MG63 (cell line): ENCODE results near the gene PPTC7. TPM values are rescaled to one million over a fixed set of nuclear protein-coding genes. Genes with fewer than 3 reads are reported as not detected.
"Not testable (repeated sequence)": the region's sequence is repeated elsewhere in the genome, so short reads cannot be mapped to it uniquely, and the experiment has no call there.

ENCODE experiments used
- DNase-seq: peaks from one replicate; pipeline ENCODE4 v3.0.0-alpha.2; 2020
- H3K27me3 ChIP-seq: fragments of 250-450 bp; sonication (Bioruptor Pico); 2 replicates; pipeline ENCODE4 v1.5.1; 2020; ENCODE audit warnings: mild to moderate bottlenecking, moderate library complexity
- H3K36me3 ChIP-seq: fragments of 250-450 bp; sonication (Bioruptor Pico); 2 replicates; pipeline ENCODE4 v1.5.1; 2020; ENCODE audit warnings: mild to moderate bottlenecking, moderate library complexity
- H3K4me3 ChIP-seq: fragments of 250-450 bp; sonication (Bioruptor Pico); 2 replicates; pipeline ENCODE4 v1.5.1; 2020; ENCODE audit warnings: mild to moderate bottlenecking, moderate library complexity
- H3K9me3 ChIP-seq: fragments of 250-450 bp; sonication (Bioruptor Pico); 2 replicates; pipeline ENCODE4 v1.5.1; 2020; ENCODE audit warnings: mild to moderate bottlenecking, moderate library complexity
- total RNA-seq: library from RNA; depleted of rRNA; stranded (reverse); fragments of >200 nt; shearing (Covaris generic); gene quantifications from 2 replicates; pipeline ENCODE4 v1.2.3, GENCODE V29; 2014; ENCODE audit warnings: low replicate concordance; rRNA removed

The PPTC7 gene, protein sequence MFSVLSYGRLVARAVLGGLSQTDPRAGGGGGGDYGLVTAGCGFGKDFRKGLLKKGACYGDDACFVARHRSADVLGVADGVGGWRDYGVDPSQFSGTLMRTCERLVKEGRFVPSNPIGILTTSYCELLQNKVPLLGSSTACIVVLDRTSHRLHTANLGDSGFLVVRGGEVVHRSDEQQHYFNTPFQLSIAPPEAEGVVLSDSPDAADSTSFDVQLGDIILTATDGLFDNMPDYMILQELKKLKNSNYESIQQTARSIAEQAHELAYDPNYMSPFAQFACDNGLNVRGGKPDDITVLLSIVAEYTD
- 4.4 and 11.0 TPM in 2 replicates for total RNA-seq

DNA sequence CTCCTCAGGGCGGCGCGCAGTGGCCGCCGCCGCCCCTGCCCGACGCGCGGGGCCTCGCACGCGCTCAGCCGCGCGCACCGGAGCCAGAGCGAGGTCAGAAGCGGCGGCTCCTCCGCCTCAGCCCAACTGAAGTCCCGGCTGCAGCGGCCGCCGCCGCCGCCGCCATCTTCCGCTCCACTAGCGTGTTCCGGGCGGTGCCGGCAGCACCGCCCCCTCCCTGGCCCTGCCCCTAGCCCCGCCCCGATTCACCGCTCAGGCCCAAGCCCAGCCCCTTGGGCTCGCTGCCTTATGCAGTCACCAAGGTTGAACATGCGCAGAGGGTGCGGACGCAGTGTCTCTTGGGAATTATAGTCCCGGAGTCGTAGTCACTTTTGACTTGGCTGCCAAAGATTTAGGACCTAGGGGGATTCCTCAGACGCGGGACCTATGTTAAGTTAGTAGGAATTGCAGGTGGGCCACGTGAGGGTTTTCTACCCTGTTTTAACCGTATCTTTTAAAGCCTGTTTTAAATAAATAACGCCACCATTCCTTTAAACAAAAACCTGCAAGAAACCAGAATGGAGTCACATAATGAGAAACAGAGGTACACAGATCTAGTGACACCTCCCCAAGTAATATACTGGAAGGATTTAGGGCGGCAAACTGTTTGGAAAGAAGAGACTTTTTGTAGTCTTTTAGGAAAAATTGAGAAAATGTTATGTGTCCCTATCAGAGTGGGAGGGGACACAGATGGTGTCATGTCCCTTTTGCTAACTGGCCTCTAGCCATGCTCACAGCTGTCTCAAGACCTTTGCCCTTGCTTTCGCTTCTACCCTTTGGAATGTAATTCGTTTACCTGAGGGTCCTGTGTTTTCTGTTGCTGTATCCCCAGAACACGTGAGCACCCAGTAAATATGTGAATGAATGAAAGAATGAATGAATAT is at the start of gene PPTC7:
Gene PPTC7, minus strand, starts transcription at position 182 of the 923 bp plus-strand sequence. CDS start 287 bp downstream, outside the sequence.
- no peaks in the 10 kb centered on the region for H3K27me3 ChIP-seq
- DNase-seq, result peak; percentile 93
- peak within 1 kb of the TSS; percentile 91 for H3K4me3 ChIP-seq
- H3K36me3 ChIP-seq, result no peaks in the 10 kb centered on the region
- H3K9me3 ChIP-seq, result no peaks in the 10 kb centered on the region

DNA sequence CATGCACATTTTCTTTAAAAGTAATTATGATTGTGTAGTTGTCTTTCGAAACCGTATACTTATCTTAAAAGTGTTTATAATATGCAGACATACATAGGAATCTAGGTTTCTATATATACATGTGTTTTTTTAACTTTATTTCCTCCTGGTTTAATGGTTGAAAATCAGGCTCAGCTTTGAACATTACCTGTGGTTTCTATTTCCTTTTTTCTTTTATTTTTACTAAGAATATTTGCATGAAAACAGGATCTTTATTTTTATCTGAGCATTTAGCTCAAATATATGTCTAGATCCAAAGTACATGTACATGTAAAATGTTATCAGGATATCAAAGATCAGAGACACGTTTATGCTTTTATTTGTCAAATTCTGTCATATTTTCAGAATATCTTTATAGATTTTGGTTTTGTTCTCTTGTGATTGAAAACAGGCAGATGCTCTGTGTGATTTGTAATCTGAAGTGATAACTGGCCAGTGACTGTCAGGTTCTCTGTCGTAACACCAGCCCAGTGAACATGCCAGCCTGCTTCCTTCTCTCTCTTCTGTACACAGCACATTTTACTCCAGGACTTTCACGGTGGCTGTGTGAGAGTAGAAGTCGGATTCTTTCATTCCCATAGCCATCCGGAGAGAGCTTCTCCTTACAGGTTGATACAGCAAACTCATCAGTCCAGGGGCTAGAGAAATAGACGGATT is 44.5 kb upstream of the PPTC7 start:
- Histone ChIP-seq H3K27me3 (no peaks in the 10 kb centered on the region), H3K9me3 (no peaks in the 10 kb centered on the region), H3K4me3 (no peak overlapping the region), H3K36me3 (peaks cover 15% of the 10 kb centered on the region)
- DNase-seq, result no peak

DNA sequence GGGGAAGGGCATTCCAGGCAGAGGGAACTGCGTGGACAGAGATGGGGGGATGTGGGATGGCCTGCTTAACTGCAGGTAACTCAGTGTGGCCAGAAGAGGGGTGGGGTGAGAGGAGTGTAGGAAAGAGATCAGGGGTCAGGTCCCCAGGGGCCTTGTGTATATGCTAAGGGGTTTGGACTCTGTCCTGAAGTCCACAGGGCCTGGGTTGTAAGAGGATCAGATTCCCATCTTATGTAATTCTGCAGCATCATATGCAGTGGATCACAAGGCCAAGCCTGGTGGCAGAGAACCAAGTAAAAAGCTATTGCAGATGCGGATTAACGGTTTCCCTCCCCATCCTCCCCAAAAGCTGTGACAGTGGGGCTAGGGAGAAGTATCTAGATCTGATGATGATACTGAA is 39.5 kb upstream of the PPTC7 start:
- H3K27me3 ChIP-seq, result no peaks in the 10 kb centered on the region
- H3K4me3 ChIP-seq, result no peak overlapping the region
- no peak for DNase-seq
- H3K9me3 ChIP-seq, result no peaks in the 10 kb centered on the region
- H3K36me3 ChIP-seq, result peaks cover 4% of the 10 kb centered on the region; the same call in 1 of the 2 replicates

DNA sequence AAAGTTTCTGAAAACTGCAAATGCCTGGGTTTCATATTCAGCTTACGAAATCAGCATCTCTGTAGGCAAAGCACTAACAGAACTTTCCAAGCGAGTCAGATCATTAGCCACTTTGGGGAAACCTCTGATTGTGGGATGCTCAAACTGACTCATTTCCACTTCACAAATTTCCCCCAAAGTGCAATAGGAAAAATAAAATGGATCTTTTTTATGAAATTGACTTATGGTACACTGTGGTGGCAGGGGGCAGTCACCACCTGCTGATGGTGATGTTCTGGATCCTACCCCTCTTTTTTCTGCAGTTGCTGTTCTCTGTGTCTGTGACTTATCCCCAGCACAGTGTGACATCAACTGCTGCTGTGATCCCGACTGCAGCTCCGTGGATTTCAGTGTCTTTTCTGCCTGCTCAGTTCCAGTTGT is 36.4 kb upstream of the PPTC7 start:
- H3K9me3 ChIP-seq, result no peaks in the 10 kb centered on the region
- H3K36me3 ChIP-seq, result no peaks in the 10 kb centered on the region; the same call in 1 of the 2 replicates
- no peaks in the 10 kb centered on the region for H3K27me3 ChIP-seq
- DNase-seq, result no peak
- H3K4me3 ChIP-seq, result no peak overlapping the region

DNA sequence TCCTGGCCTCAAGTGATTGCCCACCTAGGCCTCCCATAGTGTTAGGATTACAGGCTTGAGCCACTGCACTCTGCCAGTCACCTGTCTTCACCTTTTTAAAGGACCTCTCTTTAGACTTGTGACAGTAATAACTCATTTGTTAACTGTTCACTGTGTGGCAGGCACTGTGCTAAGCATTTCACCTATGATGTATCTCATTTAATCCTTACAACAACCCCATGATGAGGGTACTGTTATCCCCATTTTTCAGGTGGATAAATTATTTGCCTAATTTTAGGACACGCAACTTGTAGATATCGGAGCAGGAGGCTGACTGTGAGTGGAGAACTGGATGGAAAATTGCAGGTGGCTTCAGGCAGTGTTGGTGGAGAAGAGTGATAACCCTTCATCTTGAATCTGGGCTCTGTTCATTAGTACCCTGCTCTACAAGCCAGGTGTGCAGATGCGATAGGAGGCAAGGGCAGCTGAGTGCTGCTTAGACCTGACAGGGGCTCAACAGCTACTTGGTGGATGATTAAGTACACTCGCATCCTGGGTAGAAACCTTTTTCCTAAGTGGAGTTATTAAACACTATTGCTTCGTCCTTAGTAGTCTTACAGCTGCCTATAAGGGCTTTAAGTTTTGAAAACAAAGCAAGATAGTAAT is 33.5 kb upstream of the PPTC7 start:
- Histone ChIP-seq H3K9me3 (no peaks in the 10 kb centered on the region), H3K36me3 (no peaks in the 10 kb centered on the region; the same call in 1 of the 2 replicates), H3K4me3 (no peak overlapping the region), H3K27me3 (no peaks in the 10 kb centered on the region)
- DNase-seq, result no peak

DNA sequence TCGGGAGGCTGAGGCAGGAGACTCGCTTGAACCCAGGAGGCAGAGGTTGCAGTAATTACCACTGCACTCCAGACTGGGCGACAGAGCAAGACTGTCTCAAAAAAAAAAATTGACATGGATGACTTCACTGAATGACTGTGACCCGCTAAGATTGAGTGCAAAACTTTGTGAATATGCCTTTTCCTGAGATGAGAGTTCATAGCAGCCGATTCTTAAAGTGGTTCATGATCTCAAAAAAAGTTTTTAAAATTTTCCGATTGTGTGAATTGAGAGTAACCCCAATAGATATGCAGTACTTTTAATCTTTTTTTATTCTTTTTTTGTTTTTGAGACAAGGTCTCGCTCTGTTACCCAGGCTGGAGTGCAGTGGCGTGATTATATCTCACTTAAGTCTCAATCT is 32.1 kb upstream of the PPTC7 start:
- Histone ChIP-seq H3K27me3 (no peaks in the 10 kb centered on the region), H3K36me3 (no peaks in the 10 kb centered on the region; the same call in 1 of the 2 replicates), H3K4me3 (no peak overlapping the region), H3K9me3 (no peaks in the 10 kb centered on the region)
- DNase-seq, result no peak

DNA sequence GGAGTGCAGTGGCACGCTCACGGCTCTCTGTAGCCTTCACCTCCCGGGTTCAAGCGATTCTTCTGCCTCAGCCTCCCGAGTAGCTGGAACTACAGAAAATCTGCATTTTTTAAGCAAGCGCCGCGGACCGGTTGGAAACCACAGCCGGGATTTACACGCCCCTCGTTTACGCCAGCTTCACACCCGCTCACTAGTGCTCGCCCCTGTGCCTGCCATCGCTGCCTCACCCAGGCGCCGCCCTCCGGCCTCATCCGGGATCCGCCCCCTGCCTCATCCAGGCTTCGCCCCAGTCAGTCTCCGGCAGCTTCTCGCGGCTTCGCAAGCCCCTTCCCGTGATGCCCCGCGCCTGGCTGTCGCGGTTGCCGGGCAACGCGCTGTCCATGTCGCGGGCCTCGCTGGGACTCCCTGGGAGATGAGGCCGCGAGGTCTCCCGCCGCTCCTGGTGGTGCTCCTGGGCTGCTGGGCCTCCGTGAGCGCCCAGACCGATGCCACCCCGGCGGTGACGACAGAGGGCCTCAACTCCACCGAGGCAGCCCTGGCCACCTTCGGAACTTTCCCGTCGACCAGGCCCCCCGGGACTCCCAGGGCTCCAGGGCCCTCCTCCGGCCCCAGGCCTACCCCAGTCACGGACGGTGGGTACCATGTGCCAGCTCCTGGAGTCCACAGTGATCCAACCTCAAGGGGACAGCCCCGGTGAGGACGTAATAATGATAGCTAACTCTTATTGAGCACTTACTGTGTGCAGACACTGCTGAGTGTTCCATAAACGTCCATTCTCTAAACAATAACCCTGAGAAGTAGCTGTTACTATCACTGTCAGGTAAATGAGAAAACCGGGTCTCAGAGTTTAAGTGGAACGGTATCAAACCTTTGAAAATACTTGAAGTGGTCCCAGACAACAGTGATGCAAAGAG is 30.9 kb upstream of the PPTC7 start, which contains the start of gene TCTN1:
Gene TCTN1, plus strand, starts transcription at position 359 of the 914 bp plus-strand sequence. Its CDS starts 54 bp downstream, at position 413.
- Histone ChIP-seq H3K27me3 (no peaks in the 10 kb centered on the region), H3K9me3 (no peaks in the 10 kb centered on the region), H3K4me3 (peak within 1 kb of the TSS; percentile 69), H3K36me3 (no peaks in the 10 kb centered on the region; the same call in 1 of the 2 replicates)
- peak; percentile 98 for DNase-seq

DNA sequence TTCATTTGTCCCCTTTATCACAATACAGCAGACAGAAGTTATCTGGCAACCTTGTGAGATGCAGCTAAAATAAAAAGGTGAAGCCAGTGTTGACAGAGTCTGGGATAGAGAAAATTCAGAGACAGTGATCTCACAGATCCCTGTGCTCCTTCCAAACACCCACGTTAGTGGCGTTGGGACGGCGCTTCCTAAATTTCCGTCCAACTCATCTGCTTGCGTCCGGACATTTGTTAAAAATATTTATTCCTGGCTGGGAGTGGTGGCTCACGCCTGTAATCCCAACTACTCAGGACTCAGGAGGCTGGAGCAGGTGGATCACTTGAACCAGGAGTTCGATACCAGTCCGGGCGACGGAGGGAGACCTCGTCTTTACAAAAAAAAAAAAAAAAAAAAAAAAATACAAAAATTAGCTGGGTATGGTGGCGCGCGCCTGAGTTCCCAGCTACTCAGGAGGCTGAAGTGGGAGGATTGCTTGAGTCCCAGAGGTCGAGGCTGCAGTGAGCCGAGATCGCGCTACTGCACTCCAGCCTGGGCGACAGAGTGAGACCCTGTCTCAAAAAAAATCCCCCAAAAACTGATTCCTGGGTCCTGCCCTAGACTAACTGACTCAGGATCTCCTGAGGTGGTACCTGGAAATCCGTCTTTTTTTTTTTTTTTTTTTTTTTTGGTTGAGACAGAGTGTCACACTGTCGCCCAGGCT is 30.1 kb upstream of the PPTC7 start:
- no peak for DNase-seq
- Histone ChIP-seq H3K9me3 (no peaks in the 10 kb centered on the region), H3K36me3 (no peaks in the 10 kb centered on the region; the same call in 1 of the 2 replicates), H3K27me3 (no peaks in the 10 kb centered on the region), H3K4me3 (peak overlapping the region; percentile 69)

DNA sequence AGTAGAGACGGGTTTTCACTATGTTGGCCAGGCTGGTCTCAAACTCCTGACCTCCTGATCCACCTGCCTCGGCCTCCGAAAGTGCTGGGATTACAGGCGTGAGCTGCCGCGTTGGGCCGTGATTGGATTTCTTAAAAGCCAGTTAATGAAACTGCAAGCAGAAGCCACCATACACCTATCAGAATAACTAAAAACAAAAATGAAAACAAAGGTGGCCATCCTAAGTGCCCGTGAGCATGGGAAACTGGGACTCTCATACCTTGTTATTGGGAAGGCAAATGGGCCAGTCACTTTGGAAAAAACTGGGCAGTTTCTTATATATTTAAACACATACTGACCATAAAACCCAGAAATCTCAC is 23.1 kb upstream of the PPTC7 start:
- no peak overlapping the region for H3K4me3 ChIP-seq
- H3K9me3 ChIP-seq, result no peaks in the 10 kb centered on the region
- no peak for DNase-seq
- no peaks in the 10 kb centered on the region for H3K36me3 ChIP-seq
- no peaks in the 10 kb centered on the region for H3K27me3 ChIP-seq

DNA sequence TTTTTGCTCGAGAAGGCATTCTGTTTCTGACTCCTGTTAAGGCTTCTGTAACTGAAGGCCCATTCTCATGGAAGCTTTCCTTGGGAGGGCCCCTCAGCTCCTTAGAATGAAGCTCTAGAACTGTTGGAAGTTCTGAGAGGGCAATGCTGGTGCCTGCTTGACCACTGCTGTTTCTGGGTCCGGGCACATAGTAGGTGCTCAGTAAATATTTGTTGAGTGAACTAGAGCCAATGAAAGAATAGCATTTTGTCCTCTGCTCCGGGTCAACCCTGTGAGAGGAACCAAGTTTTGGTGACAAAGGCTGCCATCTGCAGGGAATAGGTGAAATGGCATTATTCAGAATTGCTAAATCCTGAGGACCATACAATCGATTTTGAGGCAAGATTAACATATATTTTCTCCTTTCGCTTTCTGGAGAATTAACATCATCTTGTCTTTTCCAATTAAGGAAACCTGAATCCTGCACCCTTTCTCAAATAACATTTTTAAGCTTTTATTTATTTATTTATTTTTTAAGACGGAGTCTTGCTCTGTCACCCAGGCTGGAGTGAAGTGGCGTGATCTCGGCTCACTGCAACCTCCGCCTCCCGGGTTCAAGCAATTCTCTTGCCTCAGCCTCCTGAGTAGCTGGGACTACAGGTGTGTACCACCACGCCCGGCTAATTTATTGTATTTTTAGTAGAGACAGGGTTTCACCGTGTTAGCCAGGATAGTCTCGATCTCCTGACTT is 19.1 kb upstream of the PPTC7 start:
- H3K9me3 ChIP-seq, H3K4me3 ChIP-seq, H3K36me3 ChIP-seq, H3K27me3 ChIP-seq: not testable (repeated sequence)
- DNase-seq, result peak; percentile 13

DNA sequence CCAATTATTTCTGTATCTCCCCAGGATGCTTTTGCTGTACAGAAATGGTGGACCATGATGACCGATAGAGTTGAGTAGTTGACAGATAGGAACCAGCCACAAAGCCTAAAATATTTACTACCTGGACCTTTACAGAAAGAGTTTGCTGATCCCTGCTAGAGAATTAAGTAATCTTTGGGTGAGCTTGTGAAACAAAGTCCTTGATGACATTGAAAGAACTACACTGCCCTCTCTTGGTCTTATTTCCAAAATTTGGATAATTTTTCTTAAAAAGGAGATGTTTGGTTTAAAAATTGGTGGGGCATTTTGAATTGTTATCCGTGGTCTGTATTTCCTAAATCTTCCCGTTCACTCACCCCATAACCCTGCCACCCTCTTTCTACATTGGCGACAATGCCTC is 17.1 kb upstream of the PPTC7 start:
- H3K27me3 ChIP-seq, result no peaks in the 10 kb centered on the region
- DNase-seq, result no peak
- H3K9me3 ChIP-seq, result no peaks in the 10 kb centered on the region
- no peaks in the 10 kb centered on the region for H3K36me3 ChIP-seq
- H3K4me3 ChIP-seq, result no peak overlapping the region

DNA sequence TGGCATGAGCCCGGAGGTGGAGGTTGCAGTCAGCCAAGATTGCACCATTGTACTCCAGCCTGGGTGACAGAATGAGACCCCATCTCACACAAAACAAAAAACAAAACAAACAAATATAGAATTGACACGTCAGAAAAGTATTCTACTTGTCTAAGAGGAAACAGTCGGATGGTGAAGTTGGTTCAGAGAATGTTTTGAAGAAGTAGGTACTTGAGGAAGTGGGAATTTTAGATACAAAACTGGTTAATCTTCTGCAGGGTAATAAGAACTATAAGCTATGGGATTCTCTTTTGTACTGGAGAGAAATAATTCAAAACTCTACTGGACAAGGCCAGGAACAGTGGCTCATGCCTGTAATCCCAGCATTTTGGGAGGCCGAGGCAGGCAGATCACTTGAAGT is 16.2 kb upstream of the PPTC7 start:
- H3K4me3 ChIP-seq, result no peak overlapping the region
- H3K9me3 ChIP-seq, result no peaks in the 10 kb centered on the region
- no peaks in the 10 kb centered on the region for H3K36me3 ChIP-seq
- no peak for DNase-seq
- no peaks in the 10 kb centered on the region for H3K27me3 ChIP-seq

DNA sequence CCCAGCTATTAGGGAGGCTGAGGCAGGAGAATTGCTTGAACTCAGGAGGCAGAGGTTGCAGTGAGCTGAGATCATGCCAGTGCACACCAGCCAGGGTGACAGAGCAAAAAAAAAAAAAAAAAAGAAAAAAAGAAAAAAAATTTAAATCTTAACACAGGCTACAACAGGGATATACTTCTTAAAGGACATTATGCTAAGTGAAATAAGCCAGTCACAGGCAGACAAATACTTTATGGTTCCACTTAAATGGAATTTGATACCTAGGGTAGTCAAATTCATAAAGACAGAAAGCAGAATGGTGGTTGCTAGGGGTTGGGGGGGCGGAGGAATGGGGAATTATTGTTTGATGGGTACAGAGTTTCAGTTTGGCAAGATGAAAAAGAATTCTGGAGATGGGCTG is 14.8 kb upstream of the PPTC7 start:
- H3K4me3 ChIP-seq, result no peak overlapping the region
- H3K36me3 ChIP-seq, result no peaks in the 10 kb centered on the region
- no peak for DNase-seq
- no peaks in the 10 kb centered on the region for H3K9me3 ChIP-seq
- H3K27me3 ChIP-seq, result no peaks in the 10 kb centered on the region

DNA sequence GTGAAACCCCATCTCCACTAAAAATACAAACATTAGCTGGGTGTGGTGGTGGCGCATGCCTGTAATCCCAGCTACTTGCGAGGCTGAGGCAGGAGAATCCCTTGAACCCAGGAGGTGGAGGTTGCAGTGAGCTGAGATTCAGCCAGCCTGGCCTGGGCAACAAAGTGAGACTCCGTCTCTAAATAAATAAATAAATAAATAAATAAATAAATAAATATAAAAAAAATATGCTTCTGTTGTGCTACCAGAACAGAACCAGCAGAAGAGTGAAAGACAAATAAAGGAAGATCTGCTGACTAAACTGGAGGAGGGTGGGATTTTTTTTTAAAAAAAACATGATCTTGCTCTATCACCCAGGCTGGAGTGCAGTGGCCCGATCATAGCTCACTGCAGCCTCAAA is 9.8 kb upstream of the PPTC7 start:
- not testable (repeated sequence) for H3K36me3 ChIP-seq, H3K4me3 ChIP-seq, H3K9me3 ChIP-seq, DNase-seq, H3K27me3 ChIP-seq
